Measurements from ENCODE around the gene SEC23IP.

Gene SEC23IP

DNA sequence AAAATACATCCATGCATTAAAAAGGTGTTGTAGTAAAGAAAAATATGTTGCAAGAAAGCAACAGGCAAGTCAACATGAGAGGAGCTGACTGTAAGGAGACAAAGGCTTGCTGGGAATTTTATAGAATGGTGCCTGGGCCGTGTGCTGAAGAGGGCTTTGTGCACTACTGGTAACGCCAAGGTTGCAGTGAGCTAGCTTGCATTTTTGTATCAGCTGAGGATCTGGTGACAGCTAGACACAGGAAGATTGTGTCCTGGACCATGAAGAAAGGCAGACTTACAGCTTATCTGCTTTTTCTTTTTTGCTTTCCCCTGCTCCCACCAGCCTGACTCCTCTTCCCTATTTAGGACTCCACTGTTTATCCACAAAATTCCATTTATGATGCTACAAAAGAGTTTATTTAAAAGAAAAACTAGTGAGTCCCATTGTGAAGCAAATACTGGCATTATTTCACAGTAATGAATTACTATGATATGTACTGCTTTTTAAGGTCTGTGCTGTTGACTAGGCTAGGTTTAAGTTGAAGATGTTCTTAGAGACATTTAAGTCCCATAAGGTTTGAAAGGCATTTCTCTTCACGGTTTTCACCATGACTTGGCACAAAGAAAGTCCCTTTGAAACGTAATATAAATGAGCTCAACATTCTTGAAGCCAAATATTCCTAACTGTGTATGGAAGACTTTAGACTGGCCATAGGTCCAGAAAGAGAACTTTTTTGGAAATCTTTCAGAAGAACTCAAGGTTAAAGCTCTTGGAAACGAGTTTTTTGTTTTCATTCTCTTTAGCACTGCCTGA lies 88.6 kb downstream of the SEC23IP start:
- TF ChIP-seq, protein P1, sequence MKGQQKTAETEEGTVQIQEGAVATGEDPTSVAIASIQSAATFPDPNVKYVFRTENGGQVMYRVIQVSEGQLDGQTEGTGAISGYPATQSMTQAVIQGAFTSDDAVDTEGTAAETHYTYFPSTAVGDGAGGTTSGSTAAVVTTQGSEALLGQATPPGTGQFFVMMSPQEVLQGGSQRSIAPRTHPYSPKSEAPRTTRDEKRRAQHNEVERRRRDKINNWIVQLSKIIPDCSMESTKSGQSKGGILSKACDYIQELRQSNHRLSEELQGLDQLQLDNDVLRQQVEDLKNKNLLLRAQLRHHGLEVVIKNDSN (IDR thresholded peaks at IDR 0.05), result no peak
- TF ChIP-seq FOXM1 (IDR thresholded peaks at IDR 0.05; ENCODE audit: borderline replicate concordance, low read depth) (no peak), EP300 (IDR thresholded peaks at IDR 0.05; ENCODE audit: borderline replicate concordance) (no peak), TCF12 (IDR thresholded peaks at IDR 0.05; ENCODE audit: low read depth) (no peak), EGR1 (IDR thresholded peaks at IDR 0.05) (no peak), CREB1 (IDR thresholded peaks at IDR 0.05; ENCODE audit: low read depth) (no peak), CEBPB (IDR thresholded peaks at IDR 0.05) (no peak), ZBTB7A (IDR thresholded peaks at IDR 0.05; ENCODE audit: low read depth) (no peak), YY1 (IDR thresholded peaks at IDR 0.05; ENCODE audit: low read depth) (no peak), TAF1 (IDR thresholded peaks at IDR 0.05; ENCODE audit: low read depth) (no peak), RAD21 (IDR thresholded peaks at IDR 0.05; ENCODE audit: low read depth) (no peak)
- TF ChIP-seq, protein P2, sequence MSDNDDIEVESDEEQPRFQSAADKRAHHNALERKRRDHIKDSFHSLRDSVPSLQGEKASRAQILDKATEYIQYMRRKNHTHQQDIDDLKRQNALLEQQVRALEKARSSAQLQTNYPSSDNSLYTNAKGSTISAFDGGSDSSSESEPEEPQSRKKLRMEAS (IDR thresholded peaks at IDR 0.05), result no peak
- TF ChIP-seq, protein P3, sequence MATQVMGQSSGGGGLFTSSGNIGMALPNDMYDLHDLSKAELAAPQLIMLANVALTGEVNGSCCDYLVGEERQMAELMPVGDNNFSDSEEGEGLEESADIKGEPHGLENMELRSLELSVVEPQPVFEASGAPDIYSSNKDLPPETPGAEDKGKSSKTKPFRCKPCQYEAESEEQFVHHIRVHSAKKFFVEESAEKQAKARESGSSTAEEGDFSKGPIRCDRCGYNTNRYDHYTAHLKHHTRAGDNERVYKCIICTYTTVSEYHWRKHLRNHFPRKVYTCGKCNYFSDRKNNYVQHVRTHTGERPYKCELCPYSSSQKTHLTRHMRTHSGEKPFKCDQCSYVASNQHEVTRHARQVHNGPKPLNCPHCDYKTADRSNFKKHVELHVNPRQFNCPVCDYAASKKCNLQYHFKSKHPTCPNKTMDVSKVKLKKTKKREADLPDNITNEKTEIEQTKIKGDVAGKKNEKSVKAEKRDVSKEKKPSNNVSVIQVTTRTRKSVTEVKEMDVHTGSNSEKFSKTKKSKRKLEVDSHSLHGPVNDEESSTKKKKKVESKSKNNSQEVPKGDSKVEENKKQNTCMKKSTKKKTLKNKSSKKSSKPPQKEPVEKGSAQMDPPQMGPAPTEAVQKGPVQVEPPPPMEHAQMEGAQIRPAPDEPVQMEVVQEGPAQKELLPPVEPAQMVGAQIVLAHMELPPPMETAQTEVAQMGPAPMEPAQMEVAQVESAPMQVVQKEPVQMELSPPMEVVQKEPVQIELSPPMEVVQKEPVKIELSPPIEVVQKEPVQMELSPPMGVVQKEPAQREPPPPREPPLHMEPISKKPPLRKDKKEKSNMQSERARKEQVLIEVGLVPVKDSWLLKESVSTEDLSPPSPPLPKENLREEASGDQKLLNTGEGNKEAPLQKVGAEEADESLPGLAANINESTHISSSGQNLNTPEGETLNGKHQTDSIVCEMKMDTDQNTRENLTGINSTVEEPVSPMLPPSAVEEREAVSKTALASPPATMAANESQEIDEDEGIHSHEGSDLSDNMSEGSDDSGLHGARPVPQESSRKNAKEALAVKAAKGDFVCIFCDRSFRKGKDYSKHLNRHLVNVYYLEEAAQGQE (IDR thresholded peaks at IDR 0.05; ENCODE audit: low read depth), result no peak

DNA sequence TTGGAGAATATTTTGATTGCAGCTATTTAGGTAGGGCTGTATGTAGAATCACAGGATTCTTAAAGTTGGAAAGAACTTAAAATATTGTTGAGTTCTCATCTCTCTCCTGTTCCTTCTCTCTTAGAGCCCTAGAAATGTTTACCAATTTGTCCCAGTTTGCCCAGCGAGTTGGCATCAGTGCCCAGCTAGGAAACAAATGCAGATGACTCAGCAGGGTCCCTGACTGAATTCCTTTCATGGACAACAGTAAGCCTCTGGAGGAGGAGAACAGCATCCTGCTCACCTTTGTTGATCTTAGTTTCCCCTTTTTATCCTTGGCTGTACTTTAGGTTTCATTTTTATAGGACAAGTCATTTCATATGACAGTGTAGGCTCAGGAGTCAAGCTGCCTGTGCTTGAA lies 89.3 kb downstream of the SEC23IP start:
- TF ChIP-seq EP300 (IDR thresholded peaks at IDR 0.05; ENCODE audit: borderline replicate concordance) (no peak), RAD21 (IDR thresholded peaks at IDR 0.05; ENCODE audit: low read depth) (no peak), EGR1 (IDR thresholded peaks at IDR 0.05) (no peak), NFIC (IDR thresholded peaks at IDR 0.05) (no peak)
- TF ChIP-seq, protein P3 (IDR thresholded peaks at IDR 0.05; ENCODE audit: low read depth), result no peak

DNA sequence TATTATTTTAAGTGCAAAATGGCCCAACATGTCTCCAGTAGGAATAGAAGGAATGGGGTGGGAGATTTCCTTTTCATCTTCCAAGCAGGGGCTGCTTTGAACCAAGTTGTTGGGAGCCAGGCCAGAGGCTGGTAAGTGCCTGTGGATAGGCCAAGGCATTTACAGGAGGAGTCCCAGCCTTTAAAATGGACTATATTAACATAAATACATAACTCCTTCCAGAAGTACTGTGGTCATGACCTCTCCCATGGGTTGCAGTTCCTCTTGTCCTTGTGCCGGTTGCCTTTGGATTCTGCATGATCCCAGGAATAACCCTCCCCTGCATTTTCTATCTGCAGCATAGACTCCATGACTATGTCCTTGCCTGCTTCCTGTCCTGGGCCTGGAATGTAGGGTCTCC lies 95.8 kb downstream of the SEC23IP start:
- TF ChIP-seq NFIC (IDR thresholded peaks at IDR 0.05), result no peak
- TF ChIP-seq TCF12 (IDR thresholded peaks at IDR 0.05; ENCODE audit: low read depth), result no peak
- TF ChIP-seq, protein P2 (IDR thresholded peaks at IDR 0.05), result no peak
- TF ChIP-seq EP300 (IDR thresholded peaks at IDR 0.05; ENCODE audit: borderline replicate concordance), result no peak
- no peak for TF ChIP-seq EGR1 (IDR thresholded peaks at IDR 0.05)
- TF ChIP-seq RAD21 (IDR thresholded peaks at IDR 0.05; ENCODE audit: low read depth), result no peak
- TF ChIP-seq CEBPB (IDR thresholded peaks at IDR 0.05), result no peak
- TF ChIP-seq, protein P1 (IDR thresholded peaks at IDR 0.05), result no peak
- TF ChIP-seq ZBTB7A (IDR thresholded peaks at IDR 0.05; ENCODE audit: low read depth), result no peak
- TF ChIP-seq YY1 (IDR thresholded peaks at IDR 0.05; ENCODE audit: low read depth), result no peak
- no peak for TF ChIP-seq TAF1 (IDR thresholded peaks at IDR 0.05; ENCODE audit: low read depth)
- no peak for TF ChIP-seq FOXM1 (IDR thresholded peaks at IDR 0.05; ENCODE audit: borderline replicate concordance, low read depth)
- TF ChIP-seq CREB1 (IDR thresholded peaks at IDR 0.05; ENCODE audit: low read depth), result no peak
- TF ChIP-seq, protein P3 (IDR thresholded peaks at IDR 0.05; ENCODE audit: low read depth), result no peak
- TF ChIP-seq TEAD4 (IDR thresholded peaks at IDR 0.05), result no peak

DNA sequence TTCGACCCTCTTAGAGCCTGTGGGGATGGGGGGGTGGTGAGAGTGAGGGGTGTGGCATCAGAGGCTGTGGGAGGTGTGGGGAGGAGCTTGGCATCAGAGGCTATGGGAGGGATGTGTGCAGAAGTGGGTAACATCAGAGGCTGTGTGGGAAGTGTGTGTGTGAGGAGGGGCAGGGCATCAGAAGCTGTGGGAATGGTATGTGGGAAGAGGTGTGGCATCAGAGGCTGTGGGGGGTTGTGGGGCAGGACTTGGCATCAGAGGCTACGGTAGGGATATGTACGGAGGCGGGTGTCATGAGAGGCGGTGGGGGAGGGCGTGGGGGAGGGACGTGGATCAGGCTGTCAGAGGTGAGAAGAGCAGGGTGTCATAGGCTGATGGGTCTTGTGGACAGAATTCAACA lies 97.4 kb downstream of the SEC23IP start:
- no peak for TF ChIP-seq TCF12 (IDR thresholded peaks at IDR 0.05; ENCODE audit: low read depth)
- no peak for TF ChIP-seq EGR1 (IDR thresholded peaks at IDR 0.05)
- no peak for TF ChIP-seq RAD21 (IDR thresholded peaks at IDR 0.05; ENCODE audit: low read depth)
